GM21825 (cell line): Measurements from ENCODE around the gene CAPN7.

ENCODE experiments used
- ATAC-seq: cut with Tn5 transposase; IDR thresholded peaks from one replicate; pipeline ENCODE4 v1.9.1; 2021; ENCODE audit warnings: mild to moderate bottlenecking, moderate library complexity; ENCODE audit not compliant: unreplicated experiment

Gene CAPN7

DNA sequence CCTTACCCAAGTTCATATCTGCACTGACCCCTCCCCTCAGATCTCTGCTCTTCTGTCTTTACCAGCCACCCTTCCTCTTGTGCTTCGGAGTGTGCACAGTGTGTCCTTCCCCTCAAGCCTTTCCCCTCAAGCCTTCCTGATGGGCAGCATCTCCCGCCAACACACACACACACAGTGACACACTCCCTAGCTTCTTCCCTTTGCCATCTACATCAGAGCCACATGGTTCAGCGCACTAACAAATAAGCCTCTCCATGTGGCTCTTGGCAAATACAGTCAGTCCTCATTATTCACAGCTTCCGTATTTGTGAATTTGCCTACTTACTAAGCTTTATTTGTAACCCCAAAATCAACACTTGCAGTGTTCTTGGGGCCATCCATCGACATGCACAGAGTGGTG, 88.9 kb downstream of the CAPN7 start:
- ATAC-seq = no peak

DNA sequence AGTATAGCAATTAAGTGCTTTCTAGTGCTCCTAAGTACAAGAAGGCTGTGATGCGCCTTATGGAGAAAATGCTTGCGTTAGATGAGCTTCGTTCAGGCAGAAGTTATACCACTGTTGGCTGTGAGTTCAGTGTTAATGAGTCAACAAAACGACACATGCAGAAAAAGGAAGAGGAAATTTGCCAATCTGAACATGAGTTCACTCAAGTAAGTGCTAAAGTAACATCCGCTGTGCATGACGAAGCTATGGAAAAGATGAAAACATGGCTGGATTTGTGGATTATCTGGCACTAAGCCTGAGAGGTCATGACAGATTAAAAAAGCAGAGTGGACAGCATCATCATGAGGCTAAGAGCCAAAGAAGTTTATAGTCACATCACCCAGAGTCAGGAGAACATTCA, 89.5 kb downstream of the CAPN7 start:
- no peak for ATAC-seq

DNA sequence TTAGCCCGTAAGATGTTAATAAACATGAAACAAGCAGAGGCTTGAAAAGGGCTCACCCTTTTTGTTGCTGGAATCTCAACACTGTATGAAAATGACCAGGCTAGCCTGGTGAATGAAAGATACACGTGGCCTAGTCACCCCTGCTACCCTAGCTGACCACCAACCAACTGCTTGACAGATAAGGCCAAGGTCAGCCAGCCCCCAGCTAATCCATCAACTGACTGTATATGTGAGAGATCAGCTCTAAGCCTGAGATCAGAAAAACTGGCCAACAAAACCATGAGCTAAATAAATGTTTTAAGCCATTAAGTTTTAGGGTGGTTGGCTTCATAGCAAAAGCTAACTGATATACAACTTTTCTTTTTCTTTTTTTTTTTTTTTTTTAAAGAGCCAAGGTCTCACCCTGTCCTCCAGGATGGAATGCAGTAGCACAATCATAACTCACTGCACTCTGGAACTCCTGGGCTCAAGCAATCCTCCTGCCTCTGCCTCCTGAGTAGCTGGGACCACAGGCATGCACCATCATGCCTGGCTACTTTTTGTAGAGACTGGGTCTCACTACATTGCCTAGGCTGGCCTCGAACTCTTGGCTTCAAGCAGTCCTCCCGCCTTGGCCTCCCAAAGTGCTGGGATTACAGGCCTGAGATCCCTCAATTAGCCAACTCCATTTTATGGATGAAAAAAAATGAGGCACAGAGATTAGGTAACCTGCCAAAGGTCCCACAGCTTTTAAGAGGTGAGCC, 91.7 kb downstream of the CAPN7 start:
- ATAC-seq = no peak

DNA sequence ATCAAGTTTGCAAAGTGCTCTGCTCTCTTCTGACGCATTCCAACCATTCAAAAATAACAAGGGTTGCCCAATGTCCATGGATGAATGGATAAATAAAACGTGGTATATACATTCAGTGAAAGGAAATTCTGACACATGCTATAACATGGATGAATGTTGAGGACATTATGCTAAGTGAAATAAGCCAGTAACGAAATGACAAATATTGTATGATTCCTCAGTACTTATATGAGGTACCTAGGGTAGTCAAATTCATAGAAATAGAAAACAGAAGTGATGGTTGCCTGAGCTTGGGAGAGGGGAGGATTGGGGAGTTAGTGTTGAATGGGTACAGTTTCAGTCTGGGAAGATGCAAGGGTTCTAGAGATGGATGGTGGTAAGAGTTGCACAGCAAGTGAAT, 92.5 kb downstream of the CAPN7 start:
- no peak for ATAC-seq

DNA sequence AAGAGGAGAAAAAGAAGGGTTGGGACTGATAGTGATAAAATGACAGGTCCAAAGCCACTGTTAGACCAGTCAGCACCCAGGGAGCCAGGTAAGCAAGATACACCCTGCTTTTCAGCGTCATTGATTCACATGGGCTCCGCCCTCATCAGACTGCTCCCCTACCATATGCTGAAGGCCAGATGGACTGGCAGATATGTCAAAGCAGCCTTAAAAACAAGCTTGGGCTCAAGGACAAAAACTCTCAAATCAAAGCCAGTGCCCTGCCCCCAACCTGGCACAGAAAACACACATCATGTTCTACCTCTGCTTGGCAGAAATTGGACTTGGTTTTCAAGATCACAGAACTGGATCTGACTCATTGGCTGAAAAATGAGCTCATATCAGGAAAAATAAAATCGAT, 93.0 kb downstream of the CAPN7 start:
- ATAC-seq = no peak

DNA sequence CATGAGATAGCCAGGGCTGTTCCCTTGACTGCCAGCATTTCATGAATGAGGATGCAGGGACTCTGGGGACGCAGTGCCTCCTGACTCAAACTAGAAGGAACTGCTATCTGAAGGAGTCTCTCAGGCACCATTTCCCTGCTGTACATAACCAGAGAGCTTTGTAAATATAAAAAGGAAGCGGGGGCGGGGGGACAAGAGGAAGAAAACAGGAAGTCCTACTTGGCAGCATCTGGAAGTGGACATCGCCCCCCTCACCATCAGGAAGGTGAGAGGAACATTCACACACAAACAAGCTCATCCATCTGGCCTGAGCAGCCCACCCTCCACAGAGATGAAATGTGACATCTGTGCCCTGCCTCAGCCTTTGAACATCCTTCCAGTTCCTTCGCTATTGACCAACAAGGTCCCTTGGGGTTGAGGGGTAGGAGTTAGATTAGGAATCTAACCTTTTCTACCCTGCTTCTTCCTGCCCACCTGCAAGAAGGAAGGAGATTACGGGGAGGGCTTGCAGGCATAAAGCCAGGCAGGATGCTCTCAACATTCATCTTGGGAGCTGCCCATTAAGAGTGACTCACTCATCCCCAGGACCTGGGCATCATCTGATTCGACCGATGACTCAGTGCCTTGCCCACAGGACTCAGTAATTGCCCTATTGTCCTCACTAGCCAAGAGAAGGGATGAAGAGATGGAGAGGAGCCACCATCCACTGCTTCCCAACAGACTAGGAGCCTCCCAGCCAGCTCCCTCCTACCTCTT, 94.5 kb downstream of the CAPN7 start:
- ATAC-seq = no peak

DNA sequence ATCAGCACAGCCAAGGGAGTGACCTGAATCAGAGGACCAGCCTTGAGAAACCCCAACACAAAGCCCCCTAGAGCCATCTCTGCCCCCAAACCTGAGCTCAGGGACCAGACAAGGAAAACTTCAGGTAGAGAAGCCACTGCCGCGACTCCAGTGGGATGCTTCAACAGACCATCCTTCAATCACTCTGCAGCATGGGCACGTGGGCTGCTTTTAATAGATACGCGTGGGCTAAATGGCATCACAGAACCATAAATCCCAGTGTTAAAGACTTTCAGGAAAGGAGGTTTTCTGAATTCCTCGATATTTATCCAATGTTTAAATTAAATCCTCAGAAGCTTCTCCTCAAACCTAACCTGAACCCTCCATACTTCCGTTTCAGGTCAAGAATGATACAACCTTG, 95.7 kb downstream of the CAPN7 start:
- ATAC-seq = no peak
